RCC 7860 (cell line): ENCODE data around the gene KCP.

ENCODE experiments used
- DNase-seq: peaks from one replicate; pipeline ENCODE4 v3.0.0-alpha.2; 2015; ENCODE audit warnings: low spot score
- FAIRE-seq: peaks from 2 replicates; lab custom pipeline; 2012; peaks lifted over from hg19 to GRCh38; lab: Jason Lieb, UNC

Gene KCP

DNA sequence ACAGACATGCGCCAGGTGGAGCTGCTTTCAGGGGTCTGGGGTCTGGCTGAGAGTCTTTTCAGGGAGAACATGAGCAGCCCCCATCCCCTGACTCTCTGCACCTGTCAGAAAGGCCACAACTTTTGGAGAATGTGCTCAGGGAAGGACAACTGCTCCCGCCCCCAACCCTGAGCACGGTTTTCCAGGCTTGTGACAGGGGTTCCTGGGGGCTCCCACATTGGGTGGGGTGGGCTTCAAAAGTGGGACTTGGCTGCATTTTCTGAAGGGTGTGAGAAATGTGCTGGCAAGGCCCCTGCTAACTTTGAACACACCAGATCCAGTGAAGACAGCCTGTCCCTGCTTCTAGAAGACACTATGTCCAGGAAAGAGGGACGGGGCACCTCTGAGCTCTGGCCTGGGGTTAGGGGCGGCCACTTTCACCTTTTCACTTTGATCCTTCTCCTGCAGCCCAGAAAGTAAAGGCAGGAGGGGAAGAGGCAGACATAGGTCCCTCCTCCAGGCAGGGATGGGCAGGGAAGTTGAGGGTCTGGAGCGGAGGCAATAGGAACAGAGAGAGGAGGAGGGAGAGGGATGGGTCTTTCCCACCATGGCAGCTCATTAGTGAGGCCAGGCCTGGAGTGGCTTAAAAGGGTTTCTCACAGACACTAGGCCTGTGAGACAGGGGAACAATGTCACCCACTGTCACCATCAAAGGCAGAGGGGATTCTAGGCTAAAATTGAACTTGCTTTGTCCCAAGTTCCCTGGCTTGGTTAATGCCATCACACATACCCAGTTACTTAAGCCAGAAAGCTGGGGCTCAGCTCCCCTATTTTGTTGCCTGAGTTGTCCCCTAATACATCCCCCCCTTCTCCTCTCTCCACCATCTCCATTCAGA lies 1.5 kb downstream of the KCP start:
- FAIRE-seq (no peak), DNase-seq (no peak)

DNA sequence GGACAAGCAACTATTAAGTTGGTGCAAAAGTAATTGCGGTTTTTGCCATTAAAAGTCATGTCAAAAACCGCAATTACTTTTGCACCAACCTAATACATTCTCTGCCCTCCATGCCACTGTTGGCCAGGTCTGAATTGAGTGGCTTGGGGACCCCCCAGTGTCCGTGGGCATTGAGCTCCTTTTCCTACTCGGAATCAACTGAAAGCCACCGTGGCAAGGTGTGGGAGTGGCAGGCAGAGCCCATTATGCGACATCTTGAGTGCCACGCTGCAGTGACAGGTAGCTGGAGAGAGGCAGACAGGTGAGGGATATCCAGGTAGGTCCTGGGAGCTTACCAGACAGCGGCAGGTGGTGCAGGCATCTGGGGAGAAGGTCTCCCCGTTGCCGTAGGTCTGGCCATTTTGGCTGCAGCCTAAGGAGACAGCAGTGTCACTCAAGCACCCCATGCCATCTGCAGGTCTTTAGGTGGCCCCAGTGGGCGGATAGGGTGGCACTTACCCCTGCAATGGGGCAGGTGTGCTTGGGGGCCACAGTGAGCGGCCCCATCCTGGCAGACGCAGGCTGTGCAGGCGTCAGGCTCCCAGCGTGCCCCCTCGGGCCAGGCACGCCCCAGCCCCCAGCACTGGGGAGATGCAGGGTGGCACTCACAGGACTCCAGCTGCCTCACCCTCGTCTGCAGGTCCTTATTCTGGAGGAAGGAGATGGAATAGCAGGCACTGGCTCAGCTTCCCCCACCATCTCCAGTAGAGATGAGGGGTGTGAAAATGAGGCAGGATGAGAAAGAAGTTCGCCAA lies 3.5 kb downstream of the KCP start:
- DNase-seq, result no peak
- FAIRE-seq, result no peak

DNA sequence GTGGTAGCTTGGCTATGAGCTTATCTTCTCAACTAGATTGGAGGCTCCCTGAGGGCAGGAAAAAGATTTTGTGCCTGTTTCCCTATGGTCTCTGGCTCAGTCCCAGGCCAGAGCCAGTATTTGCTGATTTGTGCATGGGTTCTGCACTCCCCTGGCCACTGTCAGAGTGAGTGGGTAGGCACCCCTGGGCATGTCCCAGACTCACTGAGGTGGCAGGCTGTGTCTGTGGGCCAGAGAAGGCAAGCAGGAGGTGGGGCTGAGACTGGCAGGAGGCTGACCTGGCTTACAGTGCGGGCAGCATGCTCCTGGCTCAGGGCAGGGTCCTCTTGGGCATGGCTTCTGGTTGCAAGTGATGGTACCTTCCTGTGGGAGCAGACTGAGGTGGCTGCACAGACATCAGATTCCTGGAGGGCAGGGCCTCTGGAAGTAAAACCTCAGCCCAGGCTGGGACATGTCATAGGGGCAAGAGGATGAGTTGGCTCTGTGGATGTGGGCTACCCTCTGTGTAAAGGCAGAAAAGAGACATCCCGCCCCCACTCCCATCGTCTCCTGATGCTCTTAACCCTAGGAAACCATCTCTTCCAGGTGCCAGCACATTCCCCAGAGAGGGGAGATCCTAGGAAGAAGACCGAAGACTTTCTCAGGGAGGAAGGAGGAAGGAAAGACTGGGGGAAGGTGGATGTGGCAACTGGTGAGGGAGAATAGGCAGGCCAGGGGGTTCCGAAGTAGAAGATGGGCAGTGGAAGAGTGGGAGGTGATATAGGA lies 4.3 kb downstream of the KCP start:
- no peak for DNase-seq
- no peak for FAIRE-seq

DNA sequence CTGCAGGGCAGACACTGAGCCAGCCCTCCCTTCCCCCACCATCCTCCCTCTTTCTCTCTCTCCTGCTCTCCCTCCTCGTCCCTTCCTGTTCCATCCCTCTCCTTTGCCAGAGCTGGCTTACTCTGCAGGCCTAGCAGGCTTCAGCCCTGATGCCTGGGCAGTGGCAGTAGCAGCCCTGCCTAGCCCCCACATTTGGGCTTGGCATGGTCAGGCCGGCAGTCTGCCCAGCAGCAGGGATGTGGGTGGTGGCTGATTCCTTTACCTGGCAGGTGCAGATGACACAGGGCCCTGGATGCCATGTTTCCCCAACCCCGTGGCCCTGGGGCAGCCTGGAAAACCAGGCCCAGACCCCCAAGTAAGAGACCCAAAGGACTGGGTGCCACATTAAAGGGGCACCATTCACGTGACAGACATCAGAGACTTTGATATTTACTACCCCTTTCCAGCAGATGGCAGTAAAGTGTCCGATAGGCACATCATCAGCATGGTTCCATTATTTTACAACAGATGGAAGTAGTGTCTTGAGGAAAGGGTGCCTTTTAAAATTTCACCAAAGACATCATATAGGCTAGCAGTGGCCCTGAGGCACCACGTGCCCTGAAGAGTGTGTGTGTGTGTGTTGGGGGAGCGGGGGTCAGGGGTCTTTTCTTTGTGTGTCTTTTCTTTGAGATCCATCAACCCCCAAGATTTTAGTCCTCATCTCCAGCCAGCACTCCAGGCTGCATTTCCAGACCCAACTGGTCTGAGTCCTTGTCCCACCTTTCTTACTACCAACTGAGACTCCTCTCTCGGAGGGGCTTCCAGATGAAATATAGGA lies 5.9 kb downstream of the KCP start:
- peak; percentile 36 for FAIRE-seq
- peak; percentile 43 for DNase-seq

DNA sequence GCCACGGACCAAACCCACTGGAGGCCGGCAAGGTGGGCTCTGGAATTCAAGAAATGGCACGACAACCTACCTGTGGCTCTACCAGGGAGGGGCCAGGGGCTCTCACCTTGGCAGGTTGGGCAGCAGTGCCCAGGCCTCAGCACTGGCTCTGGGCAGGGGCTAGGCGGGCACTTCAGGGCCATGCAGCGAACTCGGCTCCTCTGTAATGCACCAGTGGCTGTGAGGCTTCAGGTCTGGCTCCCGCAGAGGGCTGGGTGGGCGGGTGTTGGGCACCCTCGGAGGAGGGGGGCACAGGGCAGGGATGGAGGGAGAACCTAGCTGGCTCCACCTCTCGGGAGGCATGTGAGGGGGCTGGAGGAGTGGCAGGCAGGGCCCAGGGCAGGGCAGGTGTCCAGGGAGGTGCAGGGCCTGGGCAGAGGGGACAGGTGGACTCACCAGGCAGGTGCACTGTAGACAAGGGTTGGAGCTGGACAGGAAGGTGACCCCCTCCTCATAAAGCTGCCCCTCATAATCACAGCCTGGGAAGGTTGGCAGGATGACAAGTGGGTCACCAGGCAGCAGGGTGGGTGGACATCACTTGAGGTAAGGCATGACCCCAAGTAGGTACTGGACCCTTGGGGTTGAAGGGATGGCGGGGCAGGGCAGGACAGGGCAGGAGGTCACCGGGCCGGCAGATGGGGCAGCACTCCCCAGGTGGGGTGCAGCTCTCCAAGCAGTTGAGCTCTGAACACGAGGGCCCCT lies 6.7 kb downstream of the KCP start:
- DNase-seq, result no peak
- no peak for FAIRE-seq

DNA sequence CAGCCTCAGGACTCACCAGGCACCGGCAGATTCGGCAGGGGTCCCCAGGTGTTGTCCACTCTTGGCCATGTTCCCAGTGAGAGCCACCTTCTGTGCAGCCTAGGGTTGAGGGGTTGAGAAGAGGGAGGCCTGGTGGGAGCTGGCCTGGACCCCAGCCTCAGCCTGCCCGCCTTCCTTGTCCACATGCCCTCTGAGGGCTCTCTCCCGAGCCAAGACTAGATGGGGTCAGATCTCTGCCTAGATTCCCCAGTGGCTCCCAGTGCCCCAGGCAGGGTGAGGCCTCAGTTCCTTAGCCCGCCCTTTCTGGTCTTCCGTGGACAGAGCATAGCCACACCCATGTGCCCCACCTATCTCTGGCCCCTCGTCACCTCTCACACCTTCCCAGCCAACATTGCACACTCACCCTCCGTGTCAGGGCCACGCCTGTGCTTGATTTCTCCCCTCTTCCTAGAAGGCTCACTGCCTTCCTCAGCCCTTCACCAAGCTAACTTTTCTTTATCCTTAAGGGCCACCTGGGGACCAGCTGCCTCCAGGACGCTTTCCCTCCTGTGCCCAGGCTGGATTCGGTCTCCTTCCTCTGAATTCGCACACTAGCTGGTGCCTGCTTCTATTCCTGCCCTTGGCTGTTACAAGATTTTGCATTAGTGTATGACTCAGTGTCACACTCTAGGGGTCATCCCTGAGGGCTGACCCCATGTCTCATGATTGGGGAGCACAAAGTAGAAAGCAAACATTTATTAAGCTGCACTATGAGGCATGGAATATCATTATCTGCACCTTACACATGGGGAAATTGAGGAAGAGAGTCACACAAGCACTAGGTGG lies 7.5 kb downstream of the KCP start:
- DNase-seq, result peak; percentile 46
- peak; percentile 65 for FAIRE-seq

DNA sequence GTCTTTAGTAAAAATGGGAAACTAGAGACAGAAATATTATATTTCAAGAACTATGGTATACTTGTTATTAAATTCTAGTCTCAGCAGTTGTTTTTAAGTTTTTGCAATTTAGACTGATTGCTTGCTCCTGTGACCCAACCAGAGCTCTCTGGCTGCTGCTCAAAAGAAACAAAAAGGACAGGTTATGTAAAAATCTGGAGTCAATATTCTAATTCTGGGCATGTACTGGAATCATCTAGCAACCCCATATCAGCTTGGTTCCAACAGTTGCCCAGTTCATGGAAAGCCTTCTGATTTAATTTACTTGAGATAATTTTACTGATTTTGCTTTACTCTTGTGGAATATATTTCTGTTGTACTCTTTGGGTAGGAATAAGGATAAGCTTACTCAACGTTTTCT lies 10.3 kb downstream of the KCP start:
- no peak for DNase-seq
- no peak for FAIRE-seq

DNA sequence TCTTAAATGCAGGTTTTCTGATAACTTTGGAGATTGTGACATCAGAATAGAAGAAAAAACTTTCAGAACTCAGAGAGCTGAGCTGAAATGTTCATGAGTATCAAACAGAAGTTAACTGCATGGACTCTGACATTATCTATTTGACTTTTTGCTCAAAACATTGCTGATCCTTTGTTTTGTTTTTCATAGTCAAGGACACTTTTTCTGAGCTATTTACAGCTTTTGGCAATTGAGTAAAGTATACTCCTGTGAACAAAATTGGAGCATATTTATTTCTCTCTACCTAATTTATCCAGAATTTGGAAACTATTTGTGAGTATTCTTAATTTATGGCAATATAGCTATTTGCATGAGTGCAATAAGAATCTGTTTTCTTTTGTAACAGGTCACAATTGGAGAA lies 11.1 kb downstream of the KCP start:
- FAIRE-seq (no peak), DNase-seq (no peak)

DNA sequence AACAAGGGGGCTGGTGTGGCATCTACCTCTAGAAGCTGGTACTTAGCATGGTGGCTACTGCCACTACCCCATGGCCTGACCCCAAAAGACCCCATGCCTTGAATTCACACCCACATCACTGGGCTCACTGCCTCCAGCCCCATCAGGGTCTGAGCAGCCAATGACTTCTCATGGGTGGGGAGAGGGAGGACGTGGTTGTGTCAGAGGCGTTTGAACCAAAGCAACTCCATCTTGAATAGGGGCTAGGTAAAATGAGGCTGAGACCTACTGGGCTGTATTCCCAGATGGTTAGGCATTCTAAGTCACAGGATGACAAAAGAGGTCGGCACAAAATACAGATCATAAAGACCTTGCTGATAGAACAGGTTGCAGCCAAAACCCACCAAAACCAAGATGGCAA lies 15.2 kb downstream of the KCP start:
- no peak for DNase-seq
- FAIRE-seq, result no peak

DNA sequence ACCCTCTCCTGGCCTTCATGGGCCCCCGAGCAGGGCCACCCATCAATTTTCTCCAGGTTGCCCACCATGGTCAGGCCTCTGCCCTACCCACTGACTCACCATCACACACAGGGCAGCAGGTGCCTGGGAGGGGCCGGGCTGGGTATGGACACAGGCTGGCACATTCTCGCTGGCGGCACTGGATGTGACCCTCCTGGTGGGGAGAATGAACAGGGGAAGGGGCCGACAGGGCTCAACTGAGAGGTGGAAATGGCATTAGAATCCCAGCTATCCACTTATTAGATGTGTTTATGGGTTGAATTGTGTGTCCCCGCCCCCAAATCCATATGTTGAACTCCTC lies 16.4 kb downstream of the KCP start:
- no peak for DNase-seq
- no peak for FAIRE-seq

DNA sequence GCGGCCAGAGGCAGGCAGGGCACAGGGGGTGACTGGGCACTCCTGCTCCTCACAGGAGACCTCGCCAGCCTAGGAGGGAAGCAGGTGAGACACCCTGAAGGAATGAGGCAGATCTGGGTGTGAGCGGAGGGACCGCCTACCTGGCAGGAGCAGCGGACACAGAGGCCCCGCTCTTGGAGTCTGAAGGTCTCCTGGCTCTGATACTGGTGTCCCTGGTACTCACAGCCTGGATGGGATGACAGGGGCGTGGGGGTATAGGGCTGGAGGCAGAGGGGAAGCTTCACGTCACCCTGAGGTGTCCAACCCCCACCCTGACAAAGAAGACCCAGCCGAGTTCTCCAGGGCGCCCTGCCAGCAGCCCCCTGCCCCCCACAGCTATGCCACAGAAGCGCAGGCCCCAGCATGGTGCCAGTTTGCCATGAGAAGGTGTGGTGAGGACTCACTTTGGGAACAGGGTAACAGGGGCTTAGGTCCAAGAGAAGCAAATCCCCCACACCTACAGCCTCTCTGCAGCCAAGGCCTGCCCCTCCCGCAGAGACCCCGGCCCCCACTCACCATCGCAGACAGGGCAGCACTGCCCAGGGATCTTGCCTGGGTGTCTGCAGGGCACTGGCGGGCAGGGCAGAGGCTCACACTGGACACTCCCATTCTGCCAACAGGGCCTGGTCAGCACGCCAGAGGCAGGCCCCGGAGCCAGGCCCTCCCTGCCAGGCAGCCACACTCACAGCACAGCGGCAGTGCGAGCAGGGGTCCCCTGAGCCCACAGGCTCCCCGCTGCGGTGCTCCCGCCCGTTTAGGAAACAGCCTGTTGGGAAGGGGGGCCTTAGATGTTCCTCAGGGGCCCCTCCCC lies 17.0 kb downstream of the KCP start:
- FAIRE-seq (no peak), DNase-seq (no peak)

DNA sequence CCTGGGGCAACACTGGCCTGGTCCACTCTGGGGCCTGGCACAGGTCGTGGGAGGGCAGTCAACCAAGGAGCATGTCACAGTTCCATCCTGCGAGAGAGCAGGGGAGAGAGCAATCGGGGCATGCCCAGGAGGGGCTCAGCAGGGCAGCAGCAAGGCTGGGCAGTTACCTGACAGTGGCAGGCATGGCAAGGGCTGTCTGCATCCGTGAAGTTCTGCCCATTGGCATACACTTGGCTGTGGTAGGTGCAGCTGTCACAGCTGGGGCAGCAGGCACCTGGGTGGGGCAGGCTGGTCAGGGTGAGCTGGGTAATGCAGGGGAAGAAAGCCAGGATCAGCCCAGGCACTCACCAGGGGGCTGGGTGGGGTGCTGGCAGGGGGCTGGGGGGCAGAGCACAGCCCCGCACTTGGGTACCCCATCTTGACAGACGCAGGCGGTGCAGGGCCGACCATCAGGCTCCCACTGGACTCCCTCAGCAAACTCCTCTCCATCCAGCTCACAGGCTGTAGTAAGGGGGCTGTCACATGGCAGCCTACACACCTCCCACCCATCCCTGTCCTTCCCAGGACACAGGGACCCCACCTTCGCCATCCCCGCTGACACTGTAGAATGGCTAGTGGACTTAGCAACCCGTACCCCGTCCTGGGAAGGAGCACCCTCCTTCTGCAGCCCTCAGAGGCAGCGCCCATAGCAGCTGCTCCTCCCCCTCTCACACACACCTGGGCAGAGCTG lies 17.8 kb downstream of the KCP start:
- FAIRE-seq (no peak), DNase-seq (no peak)

DNA sequence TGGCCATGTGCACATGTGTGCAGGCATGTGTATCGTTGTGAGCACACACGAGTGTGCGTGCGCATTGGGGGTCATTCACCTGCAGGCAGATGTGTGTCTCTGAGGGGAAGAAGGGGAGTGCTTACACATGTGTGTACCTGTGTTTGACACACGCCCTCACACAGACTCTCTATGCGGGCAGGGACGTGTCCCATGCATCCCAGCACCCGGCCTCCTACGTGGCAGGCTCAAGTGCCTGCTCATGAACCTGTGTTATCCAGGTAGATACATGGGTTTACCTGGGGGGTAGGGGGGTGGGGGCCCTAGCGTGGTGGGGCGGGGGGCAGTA lies 18.6 kb downstream of the KCP start:
- DNase-seq, result no peak
- FAIRE-seq, result no peak

DNA sequence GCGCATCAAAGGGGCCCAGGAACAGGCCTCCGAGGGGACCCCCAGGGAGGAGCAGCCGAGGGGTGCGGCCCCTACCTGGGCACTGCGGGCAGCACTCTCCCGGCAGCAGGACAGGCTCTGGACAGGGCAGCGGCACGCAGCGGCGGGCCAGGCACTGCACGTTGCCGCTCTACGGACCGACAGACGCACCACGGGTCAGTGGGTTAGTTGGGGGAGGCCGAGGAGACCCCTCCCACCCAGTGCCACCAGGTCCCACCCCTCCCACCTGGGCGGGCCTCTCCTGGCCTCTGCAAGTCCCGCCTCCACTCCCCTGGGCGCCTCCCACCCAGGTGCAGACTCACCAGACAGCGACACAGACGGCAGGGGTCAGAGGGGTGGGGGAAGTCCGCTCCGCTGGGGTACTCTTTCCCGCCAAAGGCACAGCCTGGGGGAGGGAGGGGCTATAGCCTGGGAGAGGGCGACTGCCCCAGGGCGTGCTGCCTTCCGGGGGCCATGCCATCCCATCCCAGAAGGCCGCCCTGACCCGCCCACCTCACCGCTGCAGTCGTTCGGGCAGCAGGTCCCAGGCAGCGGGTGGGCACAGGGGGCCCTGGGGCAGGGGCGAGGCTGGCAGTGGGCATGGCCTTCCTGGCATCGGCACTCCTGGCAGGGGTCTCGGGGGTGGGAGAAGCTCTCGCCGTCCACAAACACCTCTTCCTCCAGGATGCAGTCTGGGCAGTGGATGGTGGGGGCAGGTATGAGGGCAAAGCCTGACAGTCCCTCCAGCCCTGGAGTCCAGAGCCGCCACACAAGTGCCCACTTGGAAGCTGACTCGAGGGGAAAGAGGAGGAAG lies 19.2 kb downstream of the KCP start:
- DNase-seq, result no peak

DNA sequence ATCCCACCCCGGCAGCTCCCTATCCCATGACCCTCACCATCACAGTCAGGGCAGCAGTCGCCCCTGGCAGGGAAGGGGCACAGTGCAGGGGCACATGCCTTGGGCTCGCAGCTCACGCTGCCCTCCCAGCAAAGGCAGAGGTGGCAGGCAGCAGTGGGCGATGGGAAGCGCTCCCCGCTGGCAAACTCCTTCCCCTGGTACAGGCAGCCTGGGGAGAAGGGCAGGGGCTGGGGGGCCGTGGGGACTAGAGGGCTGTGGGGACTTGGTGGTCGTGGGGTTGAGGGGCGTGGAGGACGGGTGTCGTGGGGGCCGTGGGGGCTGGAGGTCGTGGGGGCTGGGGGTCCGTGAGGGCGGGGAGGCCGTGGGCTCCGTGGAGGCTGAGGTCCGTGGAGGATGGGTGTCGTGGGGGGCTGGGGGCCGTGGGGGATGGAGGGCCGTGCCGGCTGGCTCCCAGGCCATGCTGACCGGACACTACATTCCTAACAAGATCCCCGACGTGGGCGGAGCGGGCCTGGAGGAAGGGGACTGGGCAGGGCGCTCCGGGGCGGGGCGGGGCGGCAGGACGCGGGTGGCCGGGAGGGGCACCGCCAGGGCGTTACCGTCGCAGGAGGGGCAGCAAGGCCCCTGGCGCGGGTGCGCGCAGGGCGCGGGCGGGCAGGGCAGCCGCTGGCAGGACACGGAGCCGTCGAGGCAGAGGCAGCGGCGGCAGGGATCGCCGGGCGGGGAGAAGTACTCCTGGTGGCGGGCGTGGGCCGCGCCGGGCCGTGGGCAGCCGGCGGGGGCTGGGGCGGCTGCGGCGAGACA lies 20.0 kb downstream of the KCP start:
- DNase-seq (no peak), FAIRE-seq (no peak)

More for the DNA sequence above, 19.2 kb downstream of the KCP start:
- no peak for FAIRE-seq

DNA sequence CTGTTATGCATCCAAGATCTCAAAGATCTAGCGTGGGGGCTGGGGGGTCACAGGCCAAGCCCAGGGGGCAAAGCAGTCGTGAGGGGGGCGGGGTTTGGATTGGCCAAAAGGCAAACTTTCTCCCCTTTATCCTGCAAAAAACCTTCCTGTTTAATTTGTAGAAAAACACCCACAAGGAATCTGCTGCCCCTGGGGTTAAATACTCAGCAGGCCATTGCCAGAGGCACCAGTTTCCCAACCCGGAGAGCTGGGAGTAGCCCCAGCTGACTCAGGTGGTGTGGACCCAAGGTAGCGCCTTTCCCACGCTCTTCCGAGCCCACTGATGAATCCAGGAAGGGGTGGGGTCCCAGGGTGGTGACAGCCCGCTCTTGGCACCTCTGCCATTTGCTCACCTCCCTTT lies 21.4 kb downstream of the KCP start:
- FAIRE-seq, result no peak
- no peak for DNase-seq
